Astrocyte of the hippocampus (primary cell): Measurements from ENCODE around the gene GLIS1.

Experiments
- DNase-seq: peaks from one replicate; pipeline ENCODE4 v3.0.0; 2011; ENCODE audit warnings: low read depth, low spot score

Gene GLIS1

GRCh38 chr1:53535226-53535625 is 203.7 kb downstream of the GLIS1 start:
- no peak for DNase-seq

GRCh38 chr1:53532912-53533311 is 206.1 kb downstream of the GLIS1 start:
- DNase-seq: no peak

- no peak for DNase-seq
These were observed 206.6 kb downstream of the GLIS1 start for GRCh38 chr1:53532377-53532776.

DNA sequence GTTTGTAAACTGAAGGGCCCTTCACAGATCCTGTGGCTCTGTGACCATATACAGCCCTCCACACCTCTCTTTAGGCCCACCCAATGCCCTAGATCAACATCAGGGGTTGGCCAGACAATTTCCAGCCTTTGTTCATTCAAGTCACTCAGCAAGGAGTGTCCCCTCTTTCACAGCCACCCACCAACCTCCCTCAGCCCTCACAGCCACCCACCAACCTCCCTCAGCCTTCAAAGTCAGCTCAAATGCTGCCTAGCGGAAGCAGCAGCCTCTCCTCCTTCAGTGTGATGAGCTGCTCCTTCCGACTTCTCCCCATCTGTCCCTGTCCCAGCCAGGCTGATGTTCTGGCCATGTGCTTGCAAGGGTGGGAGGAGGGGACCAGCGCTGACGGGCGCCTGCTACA is 208.4 kb downstream of the GLIS1 start:
- DNase-seq: no peak

GRCh38 chr1:53529555-53529954 is 209.4 kb downstream of the GLIS1 start:
- DNase-seq: no peak

- no peak for DNase-seq
These were observed 211.6 kb downstream of the GLIS1 start for GRCh38 chr1:53527368-53527767.

DNA sequence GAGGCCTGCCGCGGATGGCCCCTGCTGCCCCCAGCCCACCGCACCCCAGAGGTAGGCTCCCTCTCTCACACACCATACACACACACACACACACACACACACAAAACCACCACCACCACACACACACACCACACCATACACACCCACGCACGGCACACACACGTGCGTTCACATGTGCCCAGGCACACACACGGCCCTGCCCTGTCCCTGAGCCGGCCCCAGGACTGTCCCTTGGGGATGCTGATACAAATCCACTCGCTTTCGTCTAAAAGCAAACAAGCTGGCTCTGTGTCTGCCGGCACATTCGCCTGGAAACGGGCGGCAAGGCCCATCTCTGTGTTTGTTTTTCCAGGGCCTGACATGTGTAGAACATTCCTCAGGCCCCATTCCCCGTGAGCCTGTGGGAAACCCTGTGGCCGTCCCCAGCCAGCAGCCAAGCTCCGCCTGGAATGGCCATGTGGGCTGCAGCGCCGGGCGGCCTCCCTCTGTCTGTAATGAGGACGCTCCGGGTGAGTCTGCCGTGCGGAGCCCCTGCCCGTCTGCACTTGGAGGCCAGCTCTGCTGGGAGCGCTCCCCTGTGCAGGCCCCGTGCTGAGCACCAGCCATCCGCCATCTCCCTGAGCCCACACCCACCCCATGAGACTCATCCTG is 212.4 kb downstream of the GLIS1 start:
- peak; percentile 80 for DNase-seq

- DNase-seq: no peak
These were observed 213.4 kb downstream of the GLIS1 start for GRCh38 chr1:53525595-53525994.

DNA sequence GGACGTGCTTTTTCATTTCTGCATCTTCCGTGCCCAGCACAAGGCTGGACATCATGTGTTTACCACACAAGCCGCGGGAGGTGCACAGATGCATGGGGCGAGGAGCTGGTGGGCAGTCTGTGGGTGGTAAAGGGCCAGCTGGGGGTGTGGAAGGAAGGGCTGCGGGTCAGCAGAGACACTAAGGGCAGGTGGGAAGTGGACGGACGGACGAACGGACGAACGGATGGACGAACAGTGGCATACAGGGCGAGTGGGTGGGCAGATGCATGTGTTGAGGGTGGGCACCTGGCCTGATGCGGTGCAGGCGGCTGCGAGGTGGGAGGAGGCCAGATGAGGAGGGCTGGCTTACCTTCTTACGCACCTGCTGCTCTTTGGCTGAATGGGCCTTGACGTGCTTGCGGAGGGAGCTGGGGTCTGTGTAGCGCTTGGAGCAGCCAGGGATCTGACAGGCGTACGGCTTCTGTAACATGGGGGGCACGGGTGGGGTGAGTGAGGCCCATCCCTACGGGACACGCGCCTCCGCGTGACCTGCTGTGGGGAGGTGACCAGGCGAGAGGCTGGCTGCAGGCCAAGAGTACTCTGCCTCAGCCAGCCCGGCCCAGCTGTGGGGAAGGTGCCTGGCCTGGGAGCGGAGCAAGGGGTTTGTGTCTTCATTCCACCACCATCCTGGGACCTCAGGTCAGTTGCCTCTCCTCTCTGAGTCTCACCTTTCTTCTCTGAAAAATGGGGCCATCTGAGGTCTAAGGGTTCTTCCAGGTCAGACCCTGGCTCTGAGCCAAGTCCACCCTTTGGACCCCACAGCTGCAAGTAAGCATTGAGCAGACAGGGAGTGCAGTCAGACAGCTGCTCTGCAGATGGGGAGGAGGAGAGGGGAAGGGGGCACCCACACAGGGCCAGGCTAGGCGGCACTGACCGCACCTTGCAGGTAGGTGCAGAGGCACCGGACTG is 214.3 kb downstream of the GLIS1 start:
- DNase-seq: no peak

DNA sequence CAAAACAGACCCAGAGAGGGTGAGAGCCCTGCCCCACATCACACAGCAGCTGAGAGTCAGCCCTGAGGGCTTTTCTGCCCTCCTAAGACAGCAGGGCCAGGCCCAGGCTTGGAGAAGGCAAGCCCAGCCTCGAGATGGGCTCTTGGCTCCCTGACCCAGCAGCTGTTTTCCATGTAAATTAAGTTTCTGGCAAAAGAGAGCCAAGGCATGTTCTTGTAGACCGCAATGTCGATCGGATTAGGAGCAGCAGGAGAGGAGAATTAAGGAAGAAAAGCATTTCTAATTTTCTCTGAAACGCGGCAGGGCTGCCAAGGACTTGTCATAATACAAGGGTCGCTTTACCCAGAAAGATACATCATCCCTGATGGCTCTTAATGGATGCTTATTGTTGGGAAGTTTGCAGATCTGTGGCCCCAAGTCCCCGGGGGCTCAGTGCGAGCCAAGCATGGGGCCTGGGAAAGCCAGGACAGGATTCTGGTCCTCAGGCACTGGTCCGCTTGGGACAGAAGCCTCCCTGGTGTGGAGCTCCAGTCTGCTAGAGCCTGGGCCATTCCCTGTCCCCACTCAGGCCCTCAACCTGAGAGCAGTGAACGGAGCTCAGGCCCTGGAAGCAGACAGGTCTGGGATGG is 216.9 kb downstream of the GLIS1 start:
- peak; percentile 62 for DNase-seq

GRCh38 chr1:53520481-53520880 is 218.5 kb downstream of the GLIS1 start:
- DNase-seq: no peak

GRCh38 chr1:53519421-53519820 is 219.5 kb downstream of the GLIS1 start:
- peak; percentile 81 for DNase-seq

DNA sequence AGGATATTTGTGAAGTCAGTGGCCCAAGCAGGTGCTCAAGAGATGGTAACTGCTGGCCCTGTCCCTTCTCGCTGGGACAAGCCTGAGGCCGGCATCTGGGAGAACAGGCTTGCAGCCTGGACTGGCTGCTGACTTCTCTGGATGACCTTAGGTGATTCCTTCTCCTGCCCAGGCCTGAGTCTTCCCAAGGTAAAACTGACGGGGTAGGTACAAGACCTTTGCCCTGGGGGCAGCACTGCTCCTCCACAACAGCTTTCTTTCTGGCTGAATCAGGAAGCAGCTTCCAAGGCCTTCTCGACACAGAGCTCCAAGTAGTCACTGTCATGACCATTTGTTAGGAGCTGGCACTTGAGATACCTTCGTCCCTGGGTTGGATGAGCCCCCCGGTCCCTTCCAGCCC is 220.2 kb downstream of the GLIS1 start:
- DNase-seq: no peak

GRCh38 chr1:53517821-53518352 is 221.1 kb downstream of the GLIS1 start:
- no peak for DNase-seq

- DNase-seq: no peak
These were observed 221.9 kb downstream of the GLIS1 start for GRCh38 chr1:53517109-53517508.

- no peak for DNase-seq
These were observed 222.8 kb downstream of the GLIS1 start for GRCh38 chr1:53516181-53516580.

- no peak for DNase-seq
These were observed 224.5 kb downstream of the GLIS1 start for GRCh38 chr1:53514436-53514835.

- DNase-seq: no peak
These were observed 225.1 kb downstream of the GLIS1 start for GRCh38 chr1:53513846-53514245.

- no peak for DNase-seq
These were observed 225.9 kb downstream of the GLIS1 start for GRCh38 chr1:53512807-53513755.

- DNase-seq: peak; percentile 90
These were observed 226.8 kb downstream of the GLIS1 start for GRCh38 chr1:53511933-53512806.
